Measurements from ENCODE around the gene RCC1. TPM values are rescaled to one million over a fixed set of nuclear protein-coding genes. Genes with fewer than 3 reads are reported as not detected.
A peak's percentile ranks its signal among the peaks of the same experiment; 100 is the strongest.
"Not testable (repeated sequence)": the region's sequence is repeated elsewhere in the genome, so short reads cannot be mapped to it uniquely, and the experiment has no call there.

Gene RCC1
- total RNA-seq, 2 donors from 2014 or later = 90.1 to 98.2 TPM

DNA sequence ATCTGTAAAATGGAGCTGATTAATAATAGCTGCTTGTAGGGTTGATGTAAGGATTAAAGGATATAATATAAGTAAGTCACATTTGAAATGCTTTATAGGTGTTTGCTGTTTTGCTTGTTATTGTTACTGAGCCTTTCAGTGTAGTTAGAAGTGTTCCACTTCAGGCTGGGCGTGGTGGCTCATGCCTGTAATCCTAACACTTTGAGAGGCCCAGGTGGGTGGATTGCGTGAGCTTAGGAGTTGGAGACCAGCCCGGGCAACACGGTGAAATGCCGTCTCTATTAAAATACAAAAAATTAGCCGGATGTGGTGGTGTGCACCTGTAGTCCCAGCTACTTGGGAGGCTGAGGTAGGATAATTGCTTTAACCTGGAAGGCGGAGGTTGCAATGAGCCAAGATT, 59.2 kb downstream of the RCC1 start:
- Mint-ChIP-seq H3K36me3 (peaks cover 13 to 21% of the 10 kb centered on the region in 2 donors), H3K27ac (peak overlapping the region in 1 of 2 donors; percentile 77), H3K9me3 (no peaks in the 10 kb centered on the region)
- ATAC-seq = no peak
- no peak for DNase-seq (ENCODE audit: low spot score in 2 of 2)

DNA sequence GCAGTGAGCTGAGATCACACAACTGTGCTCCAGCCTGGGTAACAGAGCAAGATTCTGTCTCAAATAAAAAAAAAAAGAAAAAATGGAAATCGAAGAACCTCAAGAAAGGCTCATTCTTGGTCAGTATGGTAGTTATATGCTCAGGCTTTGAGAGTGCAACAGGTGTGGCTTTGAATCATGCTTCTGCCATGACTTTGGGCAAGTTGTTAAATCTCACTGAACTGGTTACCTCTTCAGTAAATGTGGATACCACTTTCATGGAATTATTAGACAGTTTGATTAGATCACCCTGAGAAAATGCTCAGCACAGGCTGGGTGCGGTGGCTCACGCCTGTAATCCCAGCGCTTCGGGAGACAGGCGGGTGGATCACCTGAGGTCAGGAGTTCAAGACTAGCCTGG, 59.9 kb downstream of the RCC1 start:
- ATAC-seq = no peak
- H3K9me3 Mint-ChIP-seq = no peaks in the 10 kb centered on the region
- no peak for DNase-seq (ENCODE audit: low spot score in 2 of 2)
- peaks cover 13 to 21% of the 10 kb centered on the region in 2 donors for H3K36me3 Mint-ChIP-seq
- no peak overlapping the region for H3K27ac Mint-ChIP-seq

DNA sequence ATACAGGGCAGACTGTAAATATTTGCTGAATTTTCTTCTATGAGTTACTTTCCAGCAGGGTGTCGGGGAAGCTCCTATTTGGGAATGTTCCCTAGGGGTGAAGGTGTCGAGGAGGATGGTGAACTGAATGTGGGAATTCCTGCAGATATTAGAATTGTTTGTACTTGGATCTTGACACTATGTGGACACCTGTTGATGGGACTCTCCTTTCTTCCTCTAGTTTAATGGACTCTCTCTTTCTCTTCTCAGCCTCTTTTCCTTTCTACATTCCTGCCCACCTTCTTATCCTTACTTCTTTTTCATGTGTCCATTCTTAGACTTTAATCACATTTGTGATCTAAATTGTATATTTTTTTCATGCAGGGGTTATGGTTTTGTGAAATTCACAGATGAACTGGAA, 61.1 kb downstream of the RCC1 start:
- Mint-ChIP-seq H3K36me3 (peaks cover 9 to 25% of the 10 kb centered on the region in 2 donors), H3K9me3 (no peaks in the 10 kb centered on the region), H3K27ac (no peak overlapping the region)
- ATAC-seq (no peak), DNase-seq (ENCODE audit: low spot score in 2 of 2) (no peak)

DNA sequence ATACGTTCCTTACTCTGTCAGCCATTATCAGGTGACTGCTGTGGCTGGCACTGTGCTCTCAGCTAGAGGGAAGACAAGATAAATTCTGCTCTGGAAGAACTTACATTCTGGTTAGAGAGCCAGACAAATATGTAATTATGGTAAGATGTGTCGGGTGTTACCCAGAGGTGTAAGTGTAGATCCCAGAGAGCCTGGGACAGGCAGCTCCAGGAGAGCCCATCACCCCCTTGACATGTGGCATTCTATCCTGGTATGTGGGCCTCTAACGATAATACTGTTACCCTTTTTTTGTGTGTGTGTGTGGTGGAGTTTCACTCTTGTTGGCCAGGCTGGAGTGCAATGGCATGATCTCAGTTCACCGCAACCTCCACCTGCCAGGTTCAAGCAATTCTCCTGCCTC, 66.1 kb downstream of the RCC1 start:
- ATAC-seq (no peak), DNase-seq (ENCODE audit: low spot score in 2 of 2) (no peak)
- no peaks in the 10 kb centered on the region for H3K9me3 Mint-ChIP-seq
- peak overlapping the region in 1 of 2 donors; percentile 72 for H3K27ac Mint-ChIP-seq
- peaks cover 9 to 15% of the 10 kb centered on the region in 2 donors for H3K36me3 Mint-ChIP-seq

DNA sequence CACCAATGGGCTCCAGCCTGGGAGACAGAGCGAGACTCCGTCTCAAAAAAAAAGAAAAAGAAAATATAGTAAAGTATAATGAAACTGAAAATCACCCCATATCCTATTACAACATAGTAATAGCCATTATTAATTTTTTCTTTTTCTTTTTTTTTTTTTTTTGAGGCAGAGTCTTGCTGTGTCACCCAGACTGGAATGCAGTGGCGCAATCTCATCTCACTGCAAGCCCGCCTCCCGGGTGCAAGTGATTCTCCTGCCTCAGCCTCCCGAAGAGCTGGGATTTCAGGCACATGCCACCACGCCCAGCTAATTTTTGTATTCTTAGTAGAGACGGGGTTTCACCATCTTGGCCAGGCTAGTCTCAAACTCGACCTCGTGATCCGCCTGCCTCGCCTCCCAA, 67.0 kb downstream of the RCC1 start:
- not testable (repeated sequence) for DNase-seq (ENCODE audit: low spot score in 2 of 2); H3K9me3 Mint-ChIP-seq; ATAC-seq; H3K27ac Mint-ChIP-seq
- H3K36me3 Mint-ChIP-seq = peaks cover 8 to 15% of the 10 kb centered on the region in 2 donors

DNA sequence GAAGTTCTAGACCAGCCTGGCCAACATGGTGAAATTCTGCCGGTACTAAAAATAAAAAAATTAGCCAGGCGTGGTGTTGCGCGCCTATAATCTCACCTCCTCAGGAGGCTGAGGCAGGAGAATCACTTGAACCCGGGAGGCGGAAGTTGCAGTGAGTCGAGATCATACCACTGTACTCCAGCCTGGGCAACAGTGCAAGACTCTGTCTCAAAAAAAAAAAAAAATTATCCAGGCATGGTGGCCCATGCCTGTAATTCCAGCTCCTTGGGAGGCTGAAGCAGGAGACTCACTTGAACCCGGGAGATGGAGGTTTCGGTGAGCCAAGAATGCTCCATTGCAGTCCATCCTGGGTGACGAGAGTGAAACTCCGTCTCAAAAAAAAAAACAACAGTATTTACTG, 67.7 kb downstream of the RCC1 start:
- ATAC-seq = no peak
- DNase-seq (ENCODE audit: low spot score in 2 of 2) = no peak
- Mint-ChIP-seq H3K9me3 (no peaks in the 10 kb centered on the region), H3K36me3 (peaks cover 7 to 16% of the 10 kb centered on the region in 2 donors), H3K27ac (no peak overlapping the region)

DNA sequence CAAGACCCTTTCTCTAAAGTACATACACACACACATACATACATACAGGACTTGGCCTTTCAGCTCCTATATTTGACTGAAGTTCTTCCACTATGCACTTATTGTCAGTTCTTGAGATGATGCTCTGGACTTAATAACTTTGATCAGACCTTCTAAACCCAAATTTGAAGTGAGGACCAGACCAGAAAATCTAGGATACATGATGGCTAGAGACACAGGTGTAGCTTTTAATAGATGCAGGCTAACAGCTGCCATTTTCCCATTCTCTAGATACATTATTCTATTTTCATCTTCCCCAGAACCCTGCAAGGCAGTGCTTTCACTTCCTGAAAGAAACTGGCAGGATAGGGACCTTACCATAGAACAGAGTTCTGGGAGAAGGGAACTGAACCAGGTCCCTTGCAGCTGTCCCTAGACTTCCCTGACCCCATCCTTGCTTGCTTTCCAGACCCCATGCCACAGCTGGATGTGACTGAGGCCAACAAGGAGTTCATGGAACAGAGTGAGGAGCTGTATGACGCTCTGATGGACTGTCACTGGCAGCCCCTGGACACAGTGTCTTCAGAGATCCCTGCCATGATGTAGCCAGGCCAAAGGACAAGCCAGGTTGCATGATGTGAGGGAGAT, 71.3 kb downstream of the RCC1 start:
- DNase-seq (ENCODE audit: low spot score in 2 of 2) = no peak
- Mint-ChIP-seq H3K9me3 (no peaks in the 10 kb centered on the region), H3K36me3 (peaks cover 36 to 40% of the 10 kb centered on the region in 2 donors), H3K27ac (peak overlapping the region; percentile 64 to 96)
- no peak for ATAC-seq

DNA sequence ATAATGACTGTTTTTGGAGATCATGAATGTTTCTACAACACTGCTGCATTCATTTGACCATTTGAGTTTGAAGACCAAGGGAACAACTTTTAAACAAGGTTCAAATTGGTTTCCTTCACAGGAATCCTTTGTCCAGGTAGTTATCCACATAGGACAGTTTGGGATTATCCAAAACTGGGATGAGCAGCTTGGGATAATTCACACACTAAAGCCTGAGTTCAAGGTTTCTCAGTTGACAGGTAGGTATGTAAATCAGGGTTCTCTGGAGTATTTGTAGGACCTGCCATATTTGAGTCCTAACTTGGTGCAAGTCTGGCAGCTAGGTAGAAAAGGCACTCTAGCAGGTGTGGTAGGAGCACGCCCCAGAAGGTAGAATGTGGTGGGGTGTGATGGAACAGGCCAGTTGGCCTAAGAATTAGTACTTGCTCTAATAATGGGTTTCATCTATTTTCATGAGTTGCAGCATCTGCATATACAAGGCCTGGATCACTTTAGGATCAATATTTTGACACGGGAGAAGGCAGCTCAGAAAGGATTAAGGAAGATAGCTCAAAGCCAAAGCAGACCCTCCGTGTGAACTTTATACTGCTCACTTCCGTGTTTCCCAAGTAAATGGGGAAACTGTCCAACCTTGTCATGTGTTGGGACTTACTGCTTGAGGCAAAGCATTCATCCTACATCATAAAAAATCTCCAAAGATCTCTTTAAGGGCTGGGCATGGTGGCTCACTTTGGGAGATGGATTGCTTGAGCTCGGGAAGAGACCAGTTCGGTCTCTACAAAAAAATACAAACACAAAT, 72.1 kb downstream of the RCC1 start:
- Mint-ChIP-seq H3K27ac (peak overlapping the region; percentile 64 to 96), H3K36me3 (peaks cover 36 to 42% of the 10 kb centered on the region in 2 donors), H3K9me3 (no peaks in the 10 kb centered on the region)
- no peak for DNase-seq (ENCODE audit: low spot score in 2 of 2)
- no peak for ATAC-seq

DNA sequence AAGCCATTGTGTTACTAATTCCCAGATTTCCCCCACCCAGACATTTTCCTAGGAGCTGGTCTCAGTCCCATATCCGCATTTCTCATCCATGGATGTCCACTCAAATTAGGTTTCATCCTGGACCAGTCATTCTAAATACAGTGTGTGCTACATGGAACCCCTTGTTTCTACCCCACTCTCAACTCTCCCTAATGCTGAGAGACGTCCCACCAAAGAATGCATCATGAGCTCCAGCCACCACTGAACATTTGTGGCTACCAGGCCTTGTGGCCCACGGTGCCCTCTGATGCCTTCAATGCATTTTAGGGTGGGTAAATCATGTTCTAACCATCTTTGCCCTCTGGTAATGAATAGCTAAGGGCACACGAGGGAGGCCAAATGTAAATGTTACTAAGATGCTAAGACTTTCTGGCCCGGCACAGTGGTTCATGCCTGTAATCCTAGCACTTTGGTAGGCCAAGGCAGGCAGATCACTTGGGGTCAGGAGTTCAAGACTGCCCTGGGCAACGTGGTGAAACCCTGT, 72.9 kb downstream of the RCC1 start:
- Mint-ChIP-seq H3K27ac (peak overlapping the region; percentile 95 to 96), H3K9me3 (no peaks in the 10 kb centered on the region), H3K36me3 (peaks cover 36 to 42% of the 10 kb centered on the region in 2 donors)
- ATAC-seq = no peak
- DNase-seq (ENCODE audit: low spot score in 2 of 2) = no peak

DNA sequence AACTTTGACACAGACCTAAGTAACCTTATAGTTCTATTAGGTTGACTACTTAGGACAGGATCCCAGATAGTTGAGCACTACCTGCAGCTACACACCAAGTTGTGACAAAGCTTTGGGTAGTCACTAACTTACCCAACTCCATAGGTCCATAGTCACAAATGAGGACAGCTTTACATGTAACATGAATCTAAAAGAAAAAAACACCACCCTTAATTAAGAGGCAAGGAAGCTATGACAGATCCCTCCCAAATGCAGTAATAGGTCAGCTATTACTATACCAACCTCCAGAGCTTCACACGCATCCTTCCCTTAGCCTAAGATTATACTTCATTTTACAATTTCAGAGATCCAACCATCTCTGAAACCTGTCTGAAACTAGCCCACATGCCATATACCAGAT, 73.6 kb downstream of the RCC1 start:
- no peaks in the 10 kb centered on the region for H3K9me3 Mint-ChIP-seq
- DNase-seq (ENCODE audit: low spot score in 2 of 2) (no peak), ATAC-seq (no peak)
- H3K36me3 Mint-ChIP-seq = peaks cover 36 to 42% of the 10 kb centered on the region in 2 donors
- peak overlapping the region; percentile 95 to 96 for H3K27ac Mint-ChIP-seq

DNA sequence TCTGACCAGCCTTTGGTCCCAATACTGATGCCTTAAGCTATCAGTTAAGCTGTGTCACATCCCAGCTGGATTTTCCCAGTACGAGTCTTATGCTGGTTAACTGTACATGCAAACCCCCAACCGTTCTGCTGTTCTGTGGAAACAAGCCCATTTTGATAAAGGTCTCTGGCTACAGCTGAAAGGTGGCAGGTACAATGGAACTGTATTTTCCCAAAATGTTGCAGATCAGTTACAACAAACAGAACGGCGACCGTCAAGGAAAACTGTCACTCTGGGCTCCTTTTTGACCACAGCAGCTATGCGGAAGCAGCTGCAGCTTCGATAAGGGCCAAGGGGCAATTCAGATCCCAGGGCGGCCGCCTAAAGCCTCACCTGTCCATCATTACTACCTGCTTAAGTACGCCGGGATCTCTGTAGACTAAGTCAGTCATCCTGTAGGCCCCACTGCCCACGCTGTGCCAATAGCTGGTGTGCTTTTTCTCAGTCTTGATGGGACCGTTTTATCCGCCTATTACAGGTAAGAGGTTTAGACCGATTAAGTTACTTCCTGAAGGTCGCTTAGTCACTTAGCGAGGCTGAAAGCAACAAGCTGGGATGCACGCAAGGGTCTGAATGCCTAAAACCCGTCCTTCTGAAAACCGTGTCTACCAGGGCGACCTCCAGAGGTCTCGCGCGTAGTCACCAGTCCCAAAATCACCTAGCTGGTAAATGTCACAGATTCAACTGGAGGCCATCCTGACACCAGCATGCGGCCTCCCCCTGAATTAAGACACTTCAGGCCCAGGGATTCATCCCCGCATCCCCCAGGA, 75.1 kb downstream of the RCC1 start:
- DNase-seq (ENCODE audit: low spot score in 2 of 2) = peak in 1 of 2 donors; percentile 73
- peak overlapping the region; percentile 95 to 96 for H3K27ac Mint-ChIP-seq
- H3K9me3 Mint-ChIP-seq = no peaks in the 10 kb centered on the region
- peak in 1 of 2 donors; percentile 73 for ATAC-seq
- peaks cover 36 to 42% of the 10 kb centered on the region in 2 donors for H3K36me3 Mint-ChIP-seq

DNA sequence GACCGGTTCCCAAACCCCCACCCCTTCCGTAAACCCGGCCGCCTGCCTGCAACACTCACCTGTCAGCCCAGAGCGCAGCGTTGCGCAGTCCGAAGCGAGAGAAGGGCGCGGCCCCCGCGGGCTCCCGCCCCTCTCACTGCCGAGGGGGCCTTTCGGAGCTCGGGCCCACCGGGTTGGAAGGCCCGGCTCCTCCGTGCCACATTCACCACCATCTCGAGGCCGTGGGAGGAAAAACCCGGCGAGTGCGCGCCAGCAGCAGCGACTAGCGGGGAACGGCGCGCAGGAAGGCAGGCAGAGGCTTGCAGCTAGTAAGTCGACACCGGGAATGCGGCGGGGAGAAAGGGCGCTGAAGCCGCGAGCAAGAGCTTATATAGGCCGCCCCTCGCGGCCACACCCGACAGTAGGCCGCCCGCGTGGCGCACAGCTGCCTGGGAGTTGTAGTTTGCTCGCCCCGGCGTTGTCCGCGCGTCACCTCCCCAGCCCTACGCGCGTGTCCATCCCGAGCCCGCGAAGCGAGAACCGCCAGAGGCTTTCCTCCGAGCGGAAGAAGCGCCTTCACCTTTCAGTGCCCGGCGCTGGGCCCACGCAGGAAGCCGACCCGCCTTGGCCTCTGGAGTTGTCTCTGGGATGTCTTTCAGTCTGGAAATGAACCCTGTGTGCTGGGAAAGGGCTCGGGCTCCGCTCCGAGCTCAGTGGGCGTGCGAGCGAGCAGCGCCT, 75.8 kb downstream of the RCC1 start:
- ATAC-seq (peak; percentile 85 to 86), DNase-seq (ENCODE audit: low spot score in 2 of 2) (peak; percentile 93 to 96)
- Mint-ChIP-seq H3K9me3 (no peaks in the 10 kb centered on the region), H3K36me3 (peaks cover 36 to 42% of the 10 kb centered on the region in 2 donors), H3K27ac (peak overlapping the region; percentile 95 to 96)

DNA sequence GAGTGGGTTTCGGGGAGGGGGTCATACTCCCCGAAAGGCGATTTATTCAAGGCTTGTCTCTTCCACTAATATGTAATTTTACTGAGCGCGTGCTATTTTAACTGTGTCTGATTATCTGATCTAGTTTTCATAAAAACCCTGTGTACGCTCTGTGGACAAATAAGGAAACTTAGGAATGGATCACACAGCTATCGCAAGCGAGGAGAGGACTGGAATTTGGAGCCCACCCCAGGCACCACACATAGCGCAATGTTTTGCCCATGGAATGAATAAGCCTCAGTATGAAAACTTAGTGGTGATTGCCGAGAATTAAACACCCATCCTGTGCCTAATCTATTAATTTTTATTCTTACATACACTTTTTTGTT, 76.4 kb downstream of the RCC1 start:
- no peaks in the 10 kb centered on the region for H3K9me3 Mint-ChIP-seq
- peak overlapping the region; percentile 95 to 96 for H3K27ac Mint-ChIP-seq
- H3K36me3 Mint-ChIP-seq = peaks cover 36 to 42% of the 10 kb centered on the region in 2 donors
- ATAC-seq = no peak
- no peak for DNase-seq (ENCODE audit: low spot score in 2 of 2)

DNA sequence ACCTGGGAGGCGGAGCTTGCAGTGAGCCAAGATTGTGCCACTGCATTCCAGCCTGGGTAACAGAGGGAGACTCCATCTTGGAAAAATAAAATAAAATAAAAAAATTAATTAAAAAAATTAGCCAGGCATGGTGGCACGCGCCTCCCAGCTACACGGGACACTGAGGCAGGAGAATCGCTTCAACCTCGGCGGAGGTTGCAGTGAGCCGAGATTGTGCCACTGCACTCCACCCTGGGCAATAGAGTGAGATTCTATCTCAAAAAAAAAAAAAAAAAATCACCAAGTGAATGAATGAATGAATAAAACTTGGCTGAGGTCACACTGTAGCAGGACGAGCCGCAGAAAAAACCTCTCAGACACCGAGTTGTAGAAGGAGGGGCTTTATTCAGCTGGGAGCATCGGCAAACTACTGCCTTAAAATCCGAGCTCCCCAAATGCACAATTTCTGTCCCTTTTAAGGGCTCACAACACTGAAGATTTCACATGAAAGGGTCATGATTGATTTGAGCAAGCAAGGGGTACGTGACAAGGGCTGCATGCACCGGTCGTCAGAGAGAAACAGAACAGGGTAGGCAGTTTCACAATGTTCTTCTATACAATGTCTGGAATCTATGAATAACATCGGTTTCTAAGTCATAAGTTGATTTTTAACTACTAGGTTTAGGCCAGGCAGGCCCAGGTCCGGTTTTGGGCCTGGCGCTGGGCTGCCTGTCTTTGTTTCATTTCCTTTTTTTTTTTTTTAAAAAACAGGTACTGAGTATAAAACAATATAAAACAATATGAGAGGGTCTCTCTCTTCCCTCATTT, 80.9 kb downstream of the RCC1 start:
- not testable (repeated sequence) for H3K27ac Mint-ChIP-seq; H3K36me3 Mint-ChIP-seq; H3K9me3 Mint-ChIP-seq; ATAC-seq; DNase-seq (ENCODE audit: low spot score in 2 of 2)
